Measurements from ENCODE around the gene PKNOX1.
"Not testable (repeated sequence)": the region's sequence is repeated elsewhere in the genome, so short reads cannot be mapped to it uniquely, and the experiment has no call there.

PKNOX1 gene

GRCh38 chr21:42973991-42974831 is at the start of gene PKNOX1:
PKNOX1 (plus strand) TSS chr21:42974562; CDS start chr21:43004382, 29,820 bp downstream.
- H3K36me3 ChIP-seq (ENCODE audit: control insufficient read depth, insufficient read depth, low read length), result peaks cover 16% of the 10 kb centered on the region

GRCh38 chr21:42925114-42925926 is 49.0 kb upstream of the PKNOX1 start, which contains the start of gene ERVH48-1:
ERVH48-1 (minus strand) TSS chr21:42925630; CDS start chr21:42919006, 6,624 bp downstream.
- Histone ChIP-seq H3K27ac (ENCODE audit: low read depth, low read length) (peak within 1 kb of the TSS; percentile 63), H3K9ac (ENCODE audit: low read depth, low read length) (peak within 1 kb of the TSS; percentile 15; the same call in 1 of the 2 replicates), H3K4me3 (ENCODE audit: low read depth, low read length) (no peak within 1 kb of the TSS)

More at GRCh38 chr21:42973991-42974831, at the start of gene PKNOX1:
- peak within 1 kb of the TSS; percentile 95 for H3K27ac ChIP-seq (ENCODE audit: low read depth, low read length)
- peaks cover 40% of the 10 kb centered on the region for H3K4me1 ChIP-seq (ENCODE audit: control insufficient read depth, insufficient read depth, low read length)
- no peaks in the 10 kb centered on the region for H3K27me3 ChIP-seq (ENCODE audit: control insufficient read depth, insufficient read depth, low read length)
- peak within 1 kb of the TSS; percentile 77 for H3K9ac ChIP-seq (ENCODE audit: low read depth, low read length)
- peak within 1 kb of the TSS; percentile 69 for H3K4me3 ChIP-seq (ENCODE audit: low read depth, low read length)
- no peaks in the 10 kb centered on the region for H3K9me3 ChIP-seq (ENCODE audit: control insufficient read depth, insufficient read depth, low read length)

GRCh38 chr21:42927474-42928200 is 46.7 kb upstream of the PKNOX1 start:
- Histone ChIP-seq H3K27ac (ENCODE audit: low read depth, low read length) (peak overlapping the region; percentile 70), H3K4me1 (ENCODE audit: control insufficient read depth, insufficient read depth, low read length) (peaks cover 18% of the 10 kb centered on the region)
- not testable (repeated sequence) for H3K36me3 ChIP-seq (ENCODE audit: control insufficient read depth, insufficient read depth, low read length); H3K9ac ChIP-seq (ENCODE audit: low read depth, low read length); H3K9me3 ChIP-seq (ENCODE audit: control insufficient read depth, insufficient read depth, low read length); H3K27me3 ChIP-seq (ENCODE audit: control insufficient read depth, insufficient read depth, low read length); H3K4me3 ChIP-seq (ENCODE audit: low read depth, low read length)

More at GRCh38 chr21:42925114-42925926, 49.0 kb upstream of the PKNOX1 start, which contains the start of gene ERVH48-1:
- no peaks in the 10 kb centered on the region for H3K27me3 ChIP-seq (ENCODE audit: control insufficient read depth, insufficient read depth, low read length)
- H3K36me3 ChIP-seq (ENCODE audit: control insufficient read depth, insufficient read depth, low read length), result no peaks in the 10 kb centered on the region; the same call in 1 of the 2 replicates
- no peaks in the 10 kb centered on the region for H3K9me3 ChIP-seq (ENCODE audit: control insufficient read depth, insufficient read depth, low read length)
- H3K4me1 ChIP-seq (ENCODE audit: control insufficient read depth, insufficient read depth, low read length), result peaks cover 18% of the 10 kb centered on the region

- H3K27me3 ChIP-seq (ENCODE audit: control insufficient read depth, insufficient read depth, low read length), result no peaks in the 10 kb centered on the region
- H3K4me1 ChIP-seq (ENCODE audit: control insufficient read depth, insufficient read depth, low read length), result peaks cover 14% of the 10 kb centered on the region
- H3K9me3 ChIP-seq (ENCODE audit: control insufficient read depth, insufficient read depth, low read length), result no peaks in the 10 kb centered on the region
- peak overlapping the region; percentile 50 for H3K27ac ChIP-seq (ENCODE audit: low read depth, low read length)
- H3K9ac ChIP-seq (ENCODE audit: low read depth, low read length), result no peak overlapping the region
- H3K4me3 ChIP-seq (ENCODE audit: low read depth, low read length), result no peak overlapping the region
- no peaks in the 10 kb centered on the region for H3K36me3 ChIP-seq (ENCODE audit: control insufficient read depth, insufficient read depth, low read length)
Measured at GRCh38 chr21:42929969-42930368, 44.4 kb upstream of the PKNOX1 start.

- Histone ChIP-seq H3K36me3 (ENCODE audit: control insufficient read depth, insufficient read depth, low read length) (no peaks in the 10 kb centered on the region), H3K27ac (ENCODE audit: low read depth, low read length) (peak overlapping the region; percentile 67), H3K4me3 (ENCODE audit: low read depth, low read length) (no peak overlapping the region), H3K9me3 (ENCODE audit: control insufficient read depth, insufficient read depth, low read length) (no peaks in the 10 kb centered on the region), H3K4me1 (ENCODE audit: control insufficient read depth, insufficient read depth, low read length) (peaks cover 22% of the 10 kb centered on the region), H3K9ac (ENCODE audit: low read depth, low read length) (no peak overlapping the region), H3K27me3 (ENCODE audit: control insufficient read depth, insufficient read depth, low read length) (no peaks in the 10 kb centered on the region)
Measured at GRCh38 chr21:42931560-42932235, 42.7 kb upstream of the PKNOX1 start.

- H3K9ac ChIP-seq (ENCODE audit: low read depth, low read length); H3K36me3 ChIP-seq (ENCODE audit: control insufficient read depth, insufficient read depth, low read length); H3K4me3 ChIP-seq (ENCODE audit: low read depth, low read length); H3K9me3 ChIP-seq (ENCODE audit: control insufficient read depth, insufficient read depth, low read length); H3K27me3 ChIP-seq (ENCODE audit: control insufficient read depth, insufficient read depth, low read length): not testable (repeated sequence)
- Histone ChIP-seq H3K27ac (ENCODE audit: low read depth, low read length) (peak overlapping the region; percentile 5), H3K4me1 (ENCODE audit: control insufficient read depth, insufficient read depth, low read length) (peaks cover 25% of the 10 kb centered on the region)
Measured at GRCh38 chr21:42932378-42933136, 41.8 kb upstream of the PKNOX1 start.

GRCh38 chr21:42933137-42933970 is 41.0 kb upstream of the PKNOX1 start:
- H3K27ac ChIP-seq (ENCODE audit: low read depth, low read length), result peak overlapping the region; percentile 5
- not testable (repeated sequence) for H3K4me3 ChIP-seq (ENCODE audit: low read depth, low read length); H3K27me3 ChIP-seq (ENCODE audit: control insufficient read depth, insufficient read depth, low read length); H3K9me3 ChIP-seq (ENCODE audit: control insufficient read depth, insufficient read depth, low read length); H3K36me3 ChIP-seq (ENCODE audit: control insufficient read depth, insufficient read depth, low read length); H3K9ac ChIP-seq (ENCODE audit: low read depth, low read length)
- H3K4me1 ChIP-seq (ENCODE audit: control insufficient read depth, insufficient read depth, low read length), result peaks cover 33% of the 10 kb centered on the region

GRCh38 chr21:42933973-42934372 is 40.4 kb upstream of the PKNOX1 start:
- H3K27me3 ChIP-seq (ENCODE audit: control insufficient read depth, insufficient read depth, low read length); H3K9me3 ChIP-seq (ENCODE audit: control insufficient read depth, insufficient read depth, low read length); H3K4me3 ChIP-seq (ENCODE audit: low read depth, low read length); H3K27ac ChIP-seq (ENCODE audit: low read depth, low read length); H3K9ac ChIP-seq (ENCODE audit: low read depth, low read length); H3K36me3 ChIP-seq (ENCODE audit: control insufficient read depth, insufficient read depth, low read length): not testable (repeated sequence)
- H3K4me1 ChIP-seq (ENCODE audit: control insufficient read depth, insufficient read depth, low read length), result peaks cover 37% of the 10 kb centered on the region

GRCh38 chr21:42936360-42936759 is 38.0 kb upstream of the PKNOX1 start:
- H3K9me3 ChIP-seq (ENCODE audit: control insufficient read depth, insufficient read depth, low read length); H3K27me3 ChIP-seq (ENCODE audit: control insufficient read depth, insufficient read depth, low read length); H3K4me3 ChIP-seq (ENCODE audit: low read depth, low read length); H3K36me3 ChIP-seq (ENCODE audit: control insufficient read depth, insufficient read depth, low read length); H3K9ac ChIP-seq (ENCODE audit: low read depth, low read length): not testable (repeated sequence)
- peaks cover 33% of the 10 kb centered on the region for H3K4me1 ChIP-seq (ENCODE audit: control insufficient read depth, insufficient read depth, low read length)
- H3K27ac ChIP-seq (ENCODE audit: low read depth, low read length), result peak overlapping the region; percentile 95

All from HUES48 (cell line).